ENCODE data around the gene HDLBP. TPM values are rescaled to one million over a fixed set of nuclear protein-coding genes. Genes with fewer than 3 reads are reported as not detected.

The HDLBP gene
- total and polyA plus RNA-seq, 10 of the 15 experiments (the other 5 are each of a cell fraction or from before 2014, with no cell fraction given) = 19.5 to 383 (median 249) TPM

- Histone ChIP-seq H3K9ac (ENCODE audit: control insufficient read depth, insufficient read depth, low read length) (no peak overlapping the region), H3K4me2 (ENCODE audit: control insufficient read depth, insufficient read depth) (no peak overlapping the region), H3K9me3 (replicated peaks; ENCODE audit: control insufficient read depth, insufficient read depth, low read length) (no peaks in the 10 kb centered on the region), H3K4me1 (ENCODE audit: control insufficient read depth, insufficient read depth, low read length) (no peaks in the 10 kb centered on the region; the same call in 1 of the 2 replicates), H3K27me3 (replicated peaks in 1 of 2; ENCODE audit: control insufficient read depth in 2 of 2, insufficient read depth in 2 of 2, low read length in 1 of 2) (no peaks in the 10 kb centered on the region), H3K79me2 (ENCODE audit: control insufficient read depth, insufficient read depth, low read length) (no peaks in the 10 kb centered on the region), H3K36me3 (ENCODE audit: control insufficient read depth in 2 of 2, insufficient read depth in 2 of 2, low read length in 1 of 2) (peaks cover 17 to 37% of the 10 kb centered on the region in 2 experiments), H4K20me1 (ENCODE audit: control insufficient read depth, insufficient read depth) (no peaks in the 10 kb centered on the region), H3K4me3 (no peak overlapping the region), H2AFZ (ENCODE audit: control insufficient read depth, low read depth, low read length) (no peak overlapping the region), H3K27ac (ENCODE audit: control insufficient read depth, insufficient read depth) (no peak overlapping the region)
- intact Hi-C loops (cut with micrococcal nuclease; ENCODE audit: unreplicated experiment) = loop anchor here (10.0 kb wide), 1 partner anchor 264 kb away; no protein-coding TSS in a partner anchor
- FAIRE-seq (no peak), DNase-seq (ENCODE audit: low read depth, low spot score) (no peak), ATAC-seq (no peak)
- ChIA-PET CTCF (interaction anchor here (1.0 to 3.3 kb wide), 4 partner anchors 10 to 41 kb away, joined by 3 to 15 read pairs (median 5); no protein-coding TSS in a partner anchor), RAD21 (ENCODE audit: unreplicated experiment) (interaction anchor here (1.4 kb wide), 1 partner anchor 41 kb away, joined by 4 read pairs; no protein-coding TSS in a partner anchor), SMC1A (ENCODE audit: uncharacterized antibody, unreplicated experiment) (interaction anchor here (1.1 to 2.1 kb wide), 3 partner anchors 29 to 116 kb away, joined by 3 to 9 read pairs (median 3); no protein-coding TSS in a partner anchor), POLR2A (no interaction called here)
- no peak for TF ChIP-seq PAX5 (IDR thresholded peaks at IDR 0.05; ENCODE audit: borderline replicate concordance, low read depth, low read length)
- TF ChIP-seq SRF (IDR thresholded peaks at IDR 0.05; ENCODE audit: low read depth in 2 of 2, low read length in 2 of 2) = no peak
- no peak for TF ChIP-seq NFYB (IDR thresholded peaks at IDR 0.05; ENCODE audit: insufficient read depth, low read depth, low read length)
- TF ChIP-seq GATAD2B (conservative IDR thresholded peaks at IDR 0.05; ENCODE audit: low read depth) = no peak
- no peak for TF ChIP-seq YBX1 (IDR thresholded peaks at IDR 0.05)
- no peak for TF ChIP-seq CREM (IDR thresholded peaks at IDR 0.05; ENCODE audit: low read depth)
- TF ChIP-seq, protein P1, sequence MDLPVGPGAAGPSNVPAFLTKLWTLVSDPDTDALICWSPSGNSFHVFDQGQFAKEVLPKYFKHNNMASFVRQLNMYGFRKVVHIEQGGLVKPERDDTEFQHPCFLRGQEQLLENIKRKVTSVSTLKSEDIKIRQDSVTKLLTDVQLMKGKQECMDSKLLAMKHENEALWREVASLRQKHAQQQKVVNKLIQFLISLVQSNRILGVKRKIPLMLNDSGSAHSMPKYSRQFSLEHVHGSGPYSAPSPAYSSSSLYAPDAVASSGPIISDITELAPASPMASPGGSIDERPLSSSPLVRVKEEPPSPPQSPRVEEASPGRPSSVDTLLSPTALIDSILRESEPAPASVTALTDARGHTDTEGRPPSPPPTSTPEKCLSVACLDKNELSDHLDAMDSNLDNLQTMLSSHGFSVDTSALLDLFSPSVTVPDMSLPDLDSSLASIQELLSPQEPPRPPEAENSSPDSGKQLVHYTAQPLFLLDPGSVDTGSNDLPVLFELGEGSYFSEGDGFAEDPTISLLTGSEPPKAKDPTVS (IDR thresholded peaks at IDR 0.05; ENCODE audit: low read depth, low read length) = no peak
- TF ChIP-seq, protein P2, sequence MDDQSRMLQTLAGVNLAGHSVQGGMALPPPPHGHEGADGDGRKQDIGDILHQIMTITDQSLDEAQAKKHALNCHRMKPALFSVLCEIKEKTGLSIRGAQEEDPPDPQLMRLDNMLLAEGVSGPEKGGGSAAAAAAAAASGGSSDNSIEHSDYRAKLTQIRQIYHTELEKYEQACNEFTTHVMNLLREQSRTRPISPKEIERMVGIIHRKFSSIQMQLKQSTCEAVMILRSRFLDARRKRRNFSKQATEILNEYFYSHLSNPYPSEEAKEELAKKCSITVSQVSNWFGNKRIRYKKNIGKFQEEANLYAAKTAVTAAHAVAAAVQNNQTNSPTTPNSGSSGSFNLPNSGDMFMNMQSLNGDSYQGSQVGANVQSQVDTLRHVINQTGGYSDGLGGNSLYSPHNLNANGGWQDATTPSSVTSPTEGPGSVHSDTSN (IDR thresholded peaks at IDR 0.05; ENCODE audit: insufficient replicate concordance, low read depth, low read length) = no peak
- TF ChIP-seq SREBF1 (IDR thresholded peaks at IDR 0.05; ENCODE audit: low read length) = no peak
- no peak for TF ChIP-seq NRF1 (conservative IDR thresholded peaks at IDR 0.05; ENCODE audit: low read depth, low read length)
- no peak for TF ChIP-seq POLR2A (IDR thresholded peaks at IDR 0.05; ENCODE audit: low read depth, low read length)
- no TSS peak for BruUV-seq (replicated peaks)
- 97% methylated on average over 9 of the region's 9 CpGs for WGBS (ENCODE audit: insufficient coverage, insufficient replicate concordance, low lambda C conversion rate, missing lambda C conversion rate)
- in situ Hi-C loops (cut with MboI) = loop anchor here (5.0 kb wide), 1 partner anchor 526 kb away; no protein-coding TSS in a partner anchor
Measured at GRCh38 chr2:241350878-241351639, 35.6 kb upstream of the HDLBP start.

Measured in GM12878 (cell line).